IMR-90 (cell line): ENCODE data around the gene MED4. TPM values are rescaled to one million over a fixed set of nuclear protein-coding genes. Genes with fewer than 3 reads are reported as not detected.

Experiments used
- MXI1 ChIP-seq: IDR thresholded peaks from 2 replicates; pipeline ENCODE4 v1.6.1; 2012; ENCODE audit warnings: low read depth, mild to moderate bottlenecking, low read length, moderate library complexity, borderline replicate concordance
- RFX5 ChIP-seq: IDR thresholded peaks from 2 replicates; pipeline ENCODE4 v1.8.0; 2012; ENCODE audit warnings: low read depth, mild to moderate bottlenecking, low read length, moderate library complexity
- SMC3 ChIP-seq: fragments of 150-350 bp; IDR thresholded peaks from 2 replicates; pipeline ENCODE4 v1.6.1; 2016; ENCODE audit warnings: low read depth, mild to moderate bottlenecking, antibody characterized with exemption, low read length, moderate library complexity
- microRNA-seq, 2 experiments: library from miRNA; stranded (forward) in 1 of 2; unstranded in 1 of 2; fragments of 10-50 nt in 1 of 2; fragments of <30 nt in 1 of 2; gene quantifications in 1 of 2; microRNA quantifications in 1 of 2; one replicate each; pipeline versions ENCODE3 to v1.1.0; 2013 to 2020; ENCODE audit not compliant: insufficient read depth in 1 of 2, insufficient read length in 1 of 2, unreplicated experiment in 1 of 2
- polyA plus RNA-seq, 3 experiments: library from polyadenylated mRNA; depleted of rRNA; stranded (reverse); fragments of >200 nt; gene quantifications; 2 replicates each; pipeline ENCODE4 v1.2.3, GENCODE V29; 2012; ENCODE audit warnings: low replicate concordance in 1 of 3
- small RNA-seq, 5 experiments: library from RNA; depleted of rRNA; stranded (forward); fragments of <200 nt; gene quantifications; one replicate each; pipeline ENCODE3, GENCODE V24; 2012
- total RNA-seq: library from RNA; depleted of rRNA; stranded (reverse); fragments of >200 nt; gene quantifications from 2 replicates; pipeline ENCODE4 v1.2.3, GENCODE V29; 2012; rRNA removed
- TF ChIP-seq, protein P1 (sequence below): fragments of 150-350 bp; IDR thresholded peaks from 2 replicates; pipeline ENCODE4 v1.6.1; 2016; ENCODE audit warnings: low read depth, mild to moderate bottlenecking, low read length, moderate library complexity, borderline replicate concordance

Gene MED4
- total and polyA plus RNA-seq, 2 of the 4 experiments (the other 2 are of a cell fraction): 25.3 to 40.5 TPM

DNA sequence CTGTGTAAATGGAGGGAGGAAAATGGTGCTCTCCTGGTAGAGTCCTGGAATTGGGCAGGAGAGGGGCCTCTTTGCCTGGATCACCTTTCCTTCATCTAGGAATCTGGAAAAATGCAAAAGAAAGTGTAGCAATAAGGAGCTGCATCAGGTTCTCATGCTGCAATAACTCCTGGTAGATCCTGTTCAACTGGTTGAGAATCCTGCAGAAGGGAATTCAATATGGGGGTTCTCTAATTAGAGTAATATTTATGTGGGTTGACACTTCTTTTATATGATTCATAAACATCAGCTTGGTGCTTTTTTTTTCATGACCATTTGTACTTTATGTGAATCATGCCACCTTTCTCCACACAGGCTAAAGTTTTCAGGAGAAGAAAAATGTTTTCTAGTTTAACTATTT, 66.8 kb downstream of the MED4 start (continued):
- TF ChIP-seq, protein P1, sequence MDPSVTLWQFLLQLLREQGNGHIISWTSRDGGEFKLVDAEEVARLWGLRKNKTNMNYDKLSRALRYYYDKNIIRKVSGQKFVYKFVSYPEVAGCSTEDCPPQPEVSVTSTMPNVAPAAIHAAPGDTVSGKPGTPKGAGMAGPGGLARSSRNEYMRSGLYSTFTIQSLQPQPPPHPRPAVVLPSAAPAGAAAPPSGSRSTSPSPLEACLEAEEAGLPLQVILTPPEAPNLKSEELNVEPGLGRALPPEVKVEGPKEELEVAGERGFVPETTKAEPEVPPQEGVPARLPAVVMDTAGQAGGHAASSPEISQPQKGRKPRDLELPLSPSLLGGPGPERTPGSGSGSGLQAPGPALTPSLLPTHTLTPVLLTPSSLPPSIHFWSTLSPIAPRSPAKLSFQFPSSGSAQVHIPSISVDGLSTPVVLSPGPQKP: no peak
- TF ChIP-seq SMC3 (no peak), RFX5 (no peak), MXI1 (no peak)

Small RNA genes within 50 kb of the gene (microRNA-seq; reads per million reads assigned to microRNA genes)
- gene POLR2KP2 (ENCODE audit: insufficient read depth, insufficient read length): not detected

Small RNA genes within 50 kb of the gene (small RNA-seq; reads per million reads assigned to genes)
- 0 reads per million in 5 experiments for gene POLR2KP2

Other genes with a start within 250 kb of the MED4 start
- 31.5 and 50.5 TPM in 2 replicates for gene SUCLA2, start 93.8 kb downstream of the MED4 start, total RNA-seq
- gene SUCLA2, start 93.8 kb downstream of the MED4 start, polyA plus RNA-seq (2012; rRNA removed): 29.5 and 36.1 TPM in 2 replicates
- 13.1 and 26.7 TPM in 2 replicates for gene NUDT15, start 57.4 kb downstream of the MED4 start, total RNA-seq
- gene NUDT15, start 57.4 kb downstream of the MED4 start, polyA plus RNA-seq (2012; rRNA removed): 11.8 and 14.2 TPM in 2 replicates
- gene ITM2B, start 138.1 kb upstream of the MED4 start, total RNA-seq: 51.1 and 76.9 TPM in 2 replicates
- 127 and 158 TPM in 2 replicates for gene ITM2B, start 138.1 kb upstream of the MED4 start, polyA plus RNA-seq (2012; rRNA removed)
- 15.4 and 23.1 TPM in 2 replicates for gene RB1, start 208.6 kb upstream of the MED4 start, total RNA-seq
- 8.4 and 11.4 TPM in 2 replicates for gene RB1, start 208.6 kb upstream of the MED4 start, polyA plus RNA-seq (2012; rRNA removed)